NCI-H82 treated with DMSO at 0.1 percent for 48 hours (cell line): ENCODE results near the gene FAM120B.

Experiments used
- DNase-seq: peaks from one replicate; lab custom pipeline; 2025; ENCODE audit not compliant: unreplicated experiment; lab: John Stamatoyannopoulos, UW

FAM120B gene

DNA sequence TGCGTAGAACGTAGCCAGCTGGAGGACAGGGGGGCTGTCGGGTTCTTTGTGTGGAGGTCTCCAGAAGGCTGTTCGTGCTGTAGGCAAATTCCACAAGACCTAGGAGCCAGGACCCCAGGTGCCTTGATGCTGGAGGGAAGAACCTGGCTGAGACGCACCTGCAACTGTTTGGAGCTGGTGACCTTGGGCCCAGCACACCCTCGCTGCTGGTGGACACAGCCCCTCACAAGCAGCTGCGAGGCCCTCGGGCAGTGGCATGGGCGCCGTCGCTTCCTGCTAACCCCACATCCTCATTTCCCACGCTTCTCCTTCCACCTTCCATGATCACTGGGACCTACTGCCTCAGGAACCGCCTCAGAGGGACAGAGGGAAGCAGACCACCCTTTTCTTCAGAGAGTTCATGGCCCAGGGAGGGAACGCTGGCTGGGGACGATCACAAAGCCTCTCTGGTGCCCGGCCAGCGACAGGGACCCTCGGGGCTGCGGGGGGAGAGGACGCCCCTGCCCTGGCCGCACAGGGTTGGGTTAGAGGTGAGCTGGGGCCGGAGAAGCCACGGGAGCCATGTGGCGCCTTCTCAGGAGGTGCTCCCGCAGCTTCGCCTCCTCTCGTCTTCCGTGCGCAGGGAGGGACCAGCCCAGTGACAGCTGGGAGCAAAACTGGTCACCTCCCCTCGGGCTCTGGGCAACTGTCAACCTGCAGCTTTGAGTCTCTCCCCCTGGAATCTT, 34.1 kb upstream of the FAM120B start:
- DNase-seq, result no peak

DNA sequence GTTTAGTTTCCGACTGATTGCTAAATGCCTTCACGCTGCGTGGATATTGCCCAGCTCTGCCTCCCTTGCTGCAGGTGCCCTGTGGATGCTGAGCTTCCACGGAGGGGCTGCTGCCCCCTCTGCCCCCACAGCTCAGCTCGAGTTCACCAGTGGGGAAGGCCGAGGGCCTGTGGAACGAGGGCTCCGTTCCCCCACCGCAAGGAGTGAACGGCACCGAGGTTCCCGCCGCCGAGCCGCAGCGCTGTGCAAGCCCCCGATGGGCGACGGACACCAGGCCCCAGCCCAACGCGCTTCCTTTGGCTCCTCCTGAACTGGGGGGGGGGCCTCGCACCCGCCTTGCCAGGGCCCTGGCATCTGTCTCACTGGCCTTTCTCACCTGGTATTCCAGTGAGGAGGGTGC, 33.4 kb upstream of the FAM120B start:
- no peak for DNase-seq

DNA sequence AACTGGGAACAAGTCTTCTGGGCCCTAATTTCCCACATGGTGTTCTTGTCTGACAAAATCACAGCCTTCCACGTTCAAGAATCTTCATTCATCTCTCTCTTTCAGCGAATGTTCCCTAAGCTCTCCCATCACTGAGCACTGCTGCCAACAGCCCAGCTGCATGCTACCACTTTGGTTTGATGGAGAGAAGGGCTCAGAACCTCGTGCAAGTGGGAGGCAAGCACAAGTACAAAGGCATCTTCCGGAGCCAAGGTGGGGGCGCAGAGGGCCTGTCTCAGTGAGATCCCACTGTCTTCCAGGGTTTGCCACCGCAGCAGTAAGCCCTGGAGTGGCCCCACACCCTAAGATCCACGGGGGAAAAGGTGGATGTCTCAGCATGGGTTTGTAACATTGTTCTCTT, 32.9 kb upstream of the FAM120B start:
- DNase-seq, result no peak

DNA sequence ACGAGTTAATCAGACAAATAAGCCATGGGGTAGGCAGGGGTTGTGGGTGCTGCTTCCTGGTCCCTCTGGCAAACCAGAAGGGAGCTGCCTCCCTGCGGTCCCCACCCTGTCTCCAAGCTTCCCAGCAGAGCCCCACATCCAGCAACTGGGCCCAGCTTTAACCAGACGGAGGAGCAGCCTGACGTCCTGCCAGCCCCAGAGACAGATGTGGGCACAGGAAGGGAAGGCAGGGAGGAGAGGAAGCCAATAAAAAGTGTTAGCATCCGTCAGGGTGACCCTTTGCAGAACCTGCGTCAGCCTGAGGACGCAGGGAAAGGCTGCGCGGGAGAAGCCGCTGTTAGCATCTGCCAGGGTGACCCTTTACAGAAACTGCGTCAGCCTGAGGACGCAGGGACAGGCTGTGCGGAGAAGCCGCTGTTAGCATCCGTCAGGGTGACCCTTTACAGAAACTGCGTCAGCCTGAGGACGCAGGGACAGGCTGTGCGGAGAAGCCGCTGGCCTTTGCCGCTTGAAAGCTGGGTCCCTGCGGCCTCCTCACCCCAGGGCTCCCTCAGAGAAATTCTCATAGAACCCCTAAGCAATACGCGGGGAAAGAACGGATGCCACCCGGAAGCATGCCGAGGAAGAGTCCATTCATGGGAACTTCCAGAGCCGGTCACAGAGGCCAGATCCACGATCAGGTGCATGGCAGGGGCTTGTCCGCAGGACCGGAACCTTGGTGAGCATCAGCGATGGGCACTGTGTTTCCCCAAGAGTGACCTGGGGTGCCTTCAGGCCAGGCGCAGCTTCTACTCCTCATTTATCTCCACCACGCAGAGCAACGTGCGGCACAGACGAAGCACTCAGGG, 31.6 kb upstream of the FAM120B start:
- no peak for DNase-seq

DNA sequence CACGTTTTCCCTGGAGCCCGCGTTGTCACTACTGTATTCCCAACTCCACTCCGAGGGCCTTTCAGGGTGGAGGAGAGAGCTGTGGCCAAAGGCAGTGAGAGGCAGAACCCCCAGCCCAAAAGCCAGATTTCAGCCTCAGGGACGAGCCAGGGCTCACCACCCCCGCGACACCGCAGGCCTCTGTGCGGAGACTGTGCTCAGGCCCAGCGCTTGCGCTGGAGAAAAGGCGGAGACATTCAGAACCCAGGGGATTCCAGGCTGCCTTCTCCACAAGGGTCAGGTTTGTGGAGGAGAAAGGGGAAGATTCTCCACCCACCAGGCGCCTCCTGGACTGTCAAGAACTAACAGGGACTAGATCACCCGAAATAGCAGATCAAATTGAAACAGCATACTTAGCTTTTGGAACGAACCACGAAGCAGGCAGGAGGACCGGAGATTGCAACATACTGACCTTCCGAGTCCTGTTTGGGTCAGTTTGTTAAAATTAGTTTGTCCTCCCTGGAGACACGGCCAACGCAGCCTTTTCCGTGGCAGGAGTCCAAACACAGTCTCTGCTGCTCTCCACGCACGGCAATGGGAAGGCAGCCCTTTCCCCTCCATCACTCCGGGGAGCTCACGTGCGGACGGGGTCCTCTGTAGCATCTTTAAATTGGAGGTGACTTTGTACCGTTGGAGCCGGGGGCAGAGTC, 30.0 kb upstream of the FAM120B start:
- DNase-seq, result no peak

DNA sequence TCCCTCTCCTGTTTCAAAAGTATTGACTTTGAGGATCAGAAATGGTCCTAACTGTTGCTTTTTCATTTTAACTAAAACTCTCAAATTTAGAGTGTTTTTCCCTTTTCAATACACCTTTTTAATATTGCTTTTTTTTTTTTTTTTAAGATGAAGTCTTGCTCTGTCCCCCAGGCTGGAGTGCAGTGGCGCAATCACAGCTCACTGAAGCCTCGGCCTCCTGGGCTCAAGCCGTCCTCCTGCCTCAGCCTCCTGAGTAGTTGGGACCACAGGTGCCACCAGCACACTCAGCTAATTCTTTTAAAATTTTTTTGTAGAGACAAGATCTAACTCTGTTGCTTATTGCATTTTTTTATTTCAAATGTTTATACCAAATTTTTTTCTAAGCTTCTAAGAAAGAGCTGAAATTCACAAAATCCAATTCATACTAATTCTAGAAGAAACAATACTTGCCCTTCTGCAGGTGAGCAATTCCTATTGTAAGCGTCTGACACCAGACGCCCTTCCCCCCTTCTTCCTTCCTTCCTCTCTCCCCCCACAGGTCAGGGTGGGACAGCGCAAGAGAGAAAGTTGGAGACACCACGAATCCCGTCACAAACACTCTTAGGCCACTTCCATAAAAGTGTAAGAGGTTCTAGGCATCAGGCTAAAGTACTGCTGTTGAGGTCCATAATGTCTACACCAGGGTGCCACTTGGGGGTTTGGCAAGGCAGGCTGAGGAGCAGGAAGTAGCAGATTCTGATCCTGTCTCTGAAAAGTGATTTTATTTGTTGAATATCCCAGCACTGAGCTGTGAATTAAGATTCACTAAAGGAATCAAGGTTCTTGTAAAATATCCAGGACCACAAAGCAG, 28.4 kb upstream of the FAM120B start:
- no peak for DNase-seq

DNA sequence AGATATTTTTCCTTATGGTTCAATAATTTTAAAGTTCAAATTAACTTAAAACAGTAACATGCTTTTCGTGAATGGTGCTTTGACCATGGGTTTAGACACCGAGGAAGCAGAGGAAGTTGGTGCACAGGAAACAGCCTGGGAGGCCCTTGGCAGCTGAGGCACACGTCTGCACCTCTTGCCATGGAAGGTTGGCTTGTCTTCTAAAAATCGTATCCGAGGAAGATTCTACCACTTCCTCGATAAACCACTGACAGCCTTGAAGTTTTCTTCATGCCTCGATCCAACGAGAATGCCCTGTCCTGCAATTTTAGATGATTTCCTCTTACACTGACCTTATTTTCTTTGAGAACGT, 27.8 kb upstream of the FAM120B start:
- DNase-seq, result no peak

DNA sequence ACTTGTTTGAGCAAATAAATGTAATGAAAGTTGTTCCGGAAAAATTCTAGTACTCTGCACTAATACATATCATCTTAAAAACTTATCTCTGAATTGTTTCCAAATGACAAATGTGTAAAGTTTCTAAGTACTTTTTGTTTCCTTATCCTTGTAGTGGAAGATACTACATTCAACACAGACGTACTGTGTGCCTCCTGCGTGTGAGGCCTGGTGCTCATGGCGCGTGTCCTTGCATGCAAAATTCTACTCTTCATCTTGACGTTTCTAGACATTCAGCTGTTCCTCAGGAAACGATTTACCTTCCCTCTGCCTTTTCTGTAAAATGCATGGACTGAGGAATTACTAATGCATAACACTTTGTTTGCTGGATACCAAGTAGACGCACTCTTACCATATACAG, 27.1 kb upstream of the FAM120B start:
- DNase-seq, result no peak

DNA sequence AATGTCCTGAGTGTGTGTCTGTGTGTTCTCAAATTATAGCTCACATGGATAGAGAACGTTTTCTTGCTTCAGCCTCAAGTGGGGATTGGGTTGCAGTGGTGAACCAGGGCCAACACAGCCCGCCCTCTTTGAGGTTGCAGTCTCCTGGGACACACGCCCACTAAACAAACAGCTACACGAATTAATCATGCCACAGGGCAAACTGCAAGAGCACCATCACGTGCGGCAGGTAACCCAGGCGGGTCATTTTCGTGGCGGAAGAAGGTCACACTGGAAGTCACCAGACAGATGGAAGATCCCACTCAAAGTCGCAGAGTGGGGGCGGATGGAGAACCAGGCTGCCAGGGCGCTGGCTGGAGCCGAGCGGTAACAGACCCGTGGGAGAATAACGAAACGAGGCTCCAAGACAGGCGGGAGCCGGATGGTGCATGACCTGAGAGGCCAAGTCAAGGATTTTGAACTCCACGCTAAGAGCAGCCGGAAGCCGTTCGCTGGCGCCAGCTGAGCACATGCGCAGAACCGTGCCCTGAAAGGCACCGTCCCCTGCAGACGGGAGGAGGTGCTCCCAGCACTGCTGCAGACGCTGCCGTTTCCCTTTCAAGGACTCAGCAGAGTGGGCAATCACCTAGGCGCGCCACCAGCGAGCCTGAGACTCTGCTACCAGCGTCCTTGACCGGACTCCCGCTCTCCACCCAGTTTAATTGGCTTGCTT, 26.4 kb upstream of the FAM120B start:
- DNase-seq, result no peak

DNA sequence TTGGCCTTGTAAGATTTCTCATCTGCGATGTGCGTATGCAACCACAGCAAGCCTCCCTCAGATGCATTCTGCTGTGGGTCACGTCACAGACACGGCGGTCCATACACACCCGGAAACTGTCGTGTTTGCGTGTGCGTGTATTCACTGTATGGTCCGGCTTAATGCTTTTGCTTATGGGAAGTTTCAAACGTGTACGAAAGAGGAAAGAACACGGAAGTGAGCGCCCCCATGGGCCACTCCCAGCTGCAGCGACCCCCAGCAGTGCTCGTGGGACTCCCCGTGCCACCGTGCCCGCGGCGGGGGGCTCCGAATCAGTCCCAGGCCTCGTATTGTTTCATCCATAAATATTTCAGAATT, 25.9 kb upstream of the FAM120B start:
- DNase-seq, result no peak

DNA sequence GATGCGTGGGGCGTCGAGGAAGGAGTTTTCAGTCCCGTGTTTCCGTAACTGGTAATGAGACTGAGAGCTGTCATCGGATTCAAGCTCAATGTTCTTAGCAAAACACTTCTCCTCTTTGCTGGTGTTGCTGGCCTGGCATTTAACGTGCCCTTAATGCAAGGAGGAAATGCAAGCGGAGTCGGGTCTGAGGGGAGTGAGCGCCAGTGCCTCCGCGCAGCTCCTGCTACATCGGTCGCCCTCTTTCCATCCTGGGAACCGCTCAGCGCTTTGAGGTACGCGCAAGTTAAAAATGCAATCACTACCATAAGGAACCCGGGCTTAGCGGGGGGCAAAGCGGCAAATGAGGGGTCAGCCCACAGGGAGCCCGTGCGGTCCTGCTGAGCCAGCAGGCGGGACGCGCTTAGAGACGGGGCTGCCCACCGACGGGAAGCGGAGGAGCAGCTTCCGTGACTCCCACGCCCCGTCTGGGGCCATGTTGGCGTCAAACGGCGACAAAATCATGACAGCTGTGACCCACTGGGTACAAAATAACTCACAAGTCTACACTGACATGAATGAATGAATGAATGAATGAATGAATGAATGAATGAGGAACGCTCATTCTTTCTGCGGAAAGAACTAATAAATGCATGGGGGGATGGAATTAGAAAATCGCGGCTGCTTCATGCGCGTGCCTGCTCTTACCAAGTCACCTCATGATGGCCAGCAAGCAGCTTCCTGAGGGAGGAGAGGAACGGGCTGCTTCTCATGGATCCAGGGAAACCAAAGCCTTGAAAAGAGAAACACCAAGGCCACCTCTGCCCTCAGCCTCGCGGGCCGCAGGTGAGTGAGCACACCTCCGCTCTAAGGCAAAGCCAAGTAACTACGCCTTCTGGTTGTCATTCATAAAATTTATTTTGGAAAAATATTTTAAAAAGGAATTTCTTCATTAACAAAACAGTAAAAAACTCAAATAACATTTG, 24.9 kb upstream of the FAM120B start:
- no peak for DNase-seq

DNA sequence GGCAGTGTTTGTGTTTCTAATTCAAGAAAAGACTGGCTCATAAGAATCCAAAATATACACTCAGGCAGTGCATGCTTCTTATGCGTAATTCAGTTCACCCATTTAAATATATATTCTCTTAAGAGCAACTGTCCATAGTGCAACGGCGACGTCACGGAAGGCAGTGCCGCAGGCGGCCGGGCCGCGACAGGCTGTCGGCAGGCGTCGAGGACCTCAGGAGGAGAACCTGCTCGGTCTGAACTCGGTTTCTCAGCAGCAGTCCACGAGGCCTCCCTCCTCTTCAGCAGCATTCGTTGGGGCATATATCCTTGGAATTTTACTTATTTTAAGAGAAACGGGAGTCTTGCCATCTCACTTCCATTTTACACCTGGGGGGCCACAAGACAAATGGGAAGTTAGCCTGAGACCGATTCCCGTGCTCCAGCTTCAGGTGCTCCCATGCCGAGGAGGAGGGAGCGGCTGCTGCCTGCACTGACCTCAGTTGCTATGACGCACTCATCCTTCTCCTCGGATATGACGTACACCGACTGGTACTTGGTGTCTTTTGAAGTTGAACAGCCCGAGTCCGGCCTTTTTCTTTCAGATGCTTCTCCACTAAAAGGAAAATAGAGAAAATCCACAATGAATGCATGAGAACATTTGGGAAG, 23.9 kb upstream of the FAM120B start:
- no peak for DNase-seq

DNA sequence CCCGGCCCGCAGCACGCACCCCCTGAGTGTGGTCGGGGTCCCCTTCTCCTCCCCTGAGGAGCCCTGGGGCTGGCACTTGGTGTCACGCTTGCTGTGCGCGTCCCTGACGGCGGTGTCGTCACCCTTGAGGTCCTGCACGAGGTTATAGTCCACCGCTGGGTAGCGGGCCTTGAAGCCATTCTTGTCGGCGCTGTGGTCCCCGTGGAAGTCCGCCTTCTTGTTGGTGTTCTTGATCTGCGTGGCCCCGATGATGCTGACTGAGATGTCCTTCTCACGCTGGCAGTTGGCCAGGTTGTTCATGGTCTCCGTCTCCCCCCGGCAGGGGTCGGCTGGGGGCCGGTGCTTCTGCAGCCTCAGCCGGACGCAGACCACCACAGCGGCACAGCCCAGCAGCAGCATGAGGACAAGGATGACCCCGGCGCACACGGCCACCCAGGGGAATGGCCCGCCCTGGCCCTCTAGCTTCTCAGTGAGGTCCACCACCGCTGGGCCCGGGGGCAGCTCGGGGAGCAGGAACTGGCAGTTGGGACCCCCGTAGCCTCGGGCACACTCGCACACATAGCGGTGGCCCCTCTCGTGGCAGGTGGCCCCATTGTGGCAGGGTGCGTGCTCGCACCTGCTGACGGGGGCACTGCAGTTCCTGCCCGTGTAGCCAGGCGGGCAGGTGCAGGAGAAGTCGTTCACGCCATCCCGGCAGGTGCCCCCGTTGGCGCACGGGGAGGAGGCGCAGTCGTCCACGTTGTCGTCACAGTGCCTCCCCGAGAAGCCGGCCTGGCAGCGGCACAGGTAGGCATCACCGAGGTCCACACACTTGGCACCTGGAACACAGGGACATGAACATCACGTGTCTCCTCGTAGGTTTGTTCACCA, 23.1 kb upstream of the FAM120B start:
- no peak for DNase-seq

DNA sequence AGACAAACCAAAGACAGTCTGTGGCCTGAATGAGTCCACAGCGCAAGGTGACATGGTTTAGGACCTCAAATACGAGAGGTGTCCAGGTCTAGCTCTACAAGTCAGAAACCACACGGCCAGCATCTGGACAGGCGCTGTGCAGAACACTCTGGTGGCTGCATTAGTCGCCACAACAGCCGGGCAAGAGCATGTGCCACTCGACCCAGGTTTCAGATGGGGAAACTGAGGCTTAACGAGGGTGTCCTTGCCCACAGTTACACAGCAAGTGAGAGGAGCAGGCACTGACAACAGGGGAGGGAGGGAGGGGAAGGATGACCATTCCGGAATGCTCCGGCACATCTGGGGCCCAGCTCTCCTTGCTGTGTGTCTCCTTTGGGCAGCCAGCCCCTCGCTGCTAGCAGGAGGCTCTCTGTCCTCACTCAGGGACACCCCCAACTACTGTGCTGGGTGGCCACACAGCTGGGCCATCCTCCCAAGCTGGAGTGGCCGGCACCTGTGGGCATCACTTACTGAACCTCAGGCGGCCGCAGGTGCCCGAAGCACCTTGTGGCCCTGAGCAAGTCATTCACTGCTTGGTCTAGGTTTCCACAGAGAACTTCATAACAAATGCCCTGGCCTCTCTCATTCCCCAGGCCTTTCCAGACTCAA, 22.3 kb upstream of the FAM120B start:
- no peak for DNase-seq

DNA sequence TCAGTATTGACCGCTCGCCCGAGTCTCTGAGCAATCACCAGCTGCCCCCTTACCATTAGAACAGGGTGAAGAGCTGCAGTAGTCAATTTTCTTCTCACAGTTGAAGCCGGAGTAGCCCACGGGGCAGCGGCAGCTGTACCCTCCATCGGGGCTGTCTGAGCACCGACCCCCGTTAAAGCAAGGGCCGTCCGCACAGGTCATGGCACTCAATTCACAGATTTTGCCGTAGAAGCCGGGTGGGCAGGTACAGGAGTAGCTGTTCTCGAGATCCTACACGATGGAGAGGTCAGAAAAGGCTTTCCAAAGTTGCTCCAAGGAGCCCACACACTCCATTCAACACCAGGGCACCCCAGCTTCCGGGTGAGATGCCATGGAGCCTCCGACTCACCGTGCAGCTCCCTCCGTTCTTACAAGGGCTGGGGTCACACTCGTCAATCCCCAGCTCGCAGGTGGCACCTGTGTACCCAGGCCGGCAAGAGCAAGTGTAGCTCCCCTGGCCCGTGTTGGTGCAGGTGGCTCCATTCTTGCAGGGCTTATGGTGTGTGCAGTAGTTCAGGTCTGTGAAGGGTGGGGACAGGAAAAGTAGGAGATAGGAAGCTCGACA, 21.6 kb upstream of the FAM120B start:
- no peak for DNase-seq

DNA sequence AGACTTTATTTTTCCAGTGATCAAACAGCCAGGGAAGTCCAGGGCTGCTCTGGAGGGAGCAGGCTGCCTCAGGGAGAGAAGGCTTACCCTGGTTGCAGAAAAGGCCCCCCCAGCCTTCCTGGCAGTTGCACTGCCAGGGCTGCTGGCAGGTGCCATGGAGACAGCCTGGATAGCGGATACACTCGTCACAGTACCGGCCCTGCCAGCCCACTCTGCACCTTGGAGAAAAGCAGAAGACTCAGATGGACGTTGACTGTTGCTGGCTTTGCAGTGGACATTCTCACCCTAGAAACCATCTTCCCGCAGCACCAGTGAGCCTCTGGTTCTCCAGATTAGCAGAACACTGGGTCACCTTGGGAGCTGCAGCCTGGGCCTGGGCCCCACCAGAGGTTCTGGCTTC, 21.1 kb upstream of the FAM120B start:
- DNase-seq, result no peak
